ENCODE results near the gene SKI.

SKI gene

DNA sequence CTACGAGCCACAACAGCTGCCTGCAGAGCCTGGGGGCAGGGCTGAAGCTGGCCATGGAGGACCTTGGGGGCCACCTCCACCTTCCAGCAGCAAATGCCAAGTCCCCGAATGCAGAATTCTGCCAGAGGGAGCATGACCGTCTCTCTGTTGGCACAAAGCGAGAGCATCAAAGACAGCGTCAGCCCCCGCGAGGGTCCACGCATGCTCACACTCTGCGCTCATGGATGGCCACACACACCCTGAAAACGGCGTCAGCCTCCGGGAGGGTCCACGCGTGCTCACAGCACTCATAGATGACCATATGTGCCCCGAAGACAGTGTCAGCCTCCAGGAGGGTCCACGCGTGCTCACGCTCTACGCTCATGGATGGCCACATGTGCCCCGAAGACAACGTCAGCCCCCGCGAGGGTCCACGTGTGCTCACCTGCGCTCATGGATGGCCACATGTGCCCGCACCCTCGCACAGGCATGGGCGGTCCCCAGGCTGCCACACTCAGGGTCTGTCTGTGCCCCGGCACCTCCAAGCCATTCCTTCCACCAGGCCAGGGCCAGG, 116.7 kb downstream of the SKI start:
- no peak overlapping the region for H3K4me3 ChIP-seq (ENCODE audit: low read length)
- H3F3A ChIP-seq (ENCODE audit: insufficient read depth, low read length), result no peaks in the 10 kb centered on the region
- H3K36me3 ChIP-seq (replicated peaks; ENCODE audit: insufficient read depth, low read length), result no peaks in the 10 kb centered on the region
- TF ChIP-seq EZH2 (optimal IDR thresholded peaks at IDR 0.05; ENCODE audit: low read depth, low read length) (no peak), EZH2phosphoT487 (IDR thresholded peaks at IDR 0.05; ENCODE audit: low read length) (no peak)
- TF ChIP-seq, protein P1, sequence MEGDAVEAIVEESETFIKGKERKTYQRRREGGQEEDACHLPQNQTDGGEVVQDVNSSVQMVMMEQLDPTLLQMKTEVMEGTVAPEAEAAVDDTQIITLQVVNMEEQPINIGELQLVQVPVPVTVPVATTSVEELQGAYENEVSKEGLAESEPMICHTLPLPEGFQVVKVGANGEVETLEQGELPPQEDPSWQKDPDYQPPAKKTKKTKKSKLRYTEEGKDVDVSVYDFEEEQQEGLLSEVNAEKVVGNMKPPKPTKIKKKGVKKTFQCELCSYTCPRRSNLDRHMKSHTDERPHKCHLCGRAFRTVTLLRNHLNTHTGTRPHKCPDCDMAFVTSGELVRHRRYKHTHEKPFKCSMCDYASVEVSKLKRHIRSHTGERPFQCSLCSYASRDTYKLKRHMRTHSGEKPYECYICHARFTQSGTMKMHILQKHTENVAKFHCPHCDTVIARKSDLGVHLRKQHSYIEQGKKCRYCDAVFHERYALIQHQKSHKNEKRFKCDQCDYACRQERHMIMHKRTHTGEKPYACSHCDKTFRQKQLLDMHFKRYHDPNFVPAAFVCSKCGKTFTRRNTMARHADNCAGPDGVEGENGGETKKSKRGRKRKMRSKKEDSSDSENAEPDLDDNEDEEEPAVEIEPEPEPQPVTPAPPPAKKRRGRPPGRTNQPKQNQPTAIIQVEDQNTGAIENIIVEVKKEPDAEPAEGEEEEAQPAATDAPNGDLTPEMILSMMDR (IDR thresholded peaks at IDR 0.05; ENCODE audit: low read length), result no peak
- no peak overlapping the region for H3K9ac ChIP-seq (ENCODE audit: low read length)
- H4K20me1 ChIP-seq (ENCODE audit: insufficient read depth, low read length), result no peaks in the 10 kb centered on the region
- DNase-seq, result no peak
- no peaks in the 10 kb centered on the region for H3K79me2 ChIP-seq (ENCODE audit: low read length)
- no peak overlapping the region for H2AFZ ChIP-seq (ENCODE audit: low read length)
- no peaks in the 10 kb centered on the region for H3K4me1 ChIP-seq (ENCODE audit: low read length)
- peaks cover 94% of the 10 kb centered on the region for H3K27me3 ChIP-seq (replicated peaks; ENCODE audit: insufficient read depth, low read length)
- no peaks in the 10 kb centered on the region for H3K9me3 ChIP-seq (replicated peaks; ENCODE audit: insufficient read depth, low read length)
- no peaks in the 10 kb centered on the region for H3K9me2 ChIP-seq (replicated peaks; ENCODE audit: insufficient read depth, low read length)
- no peak overlapping the region for H3K27ac ChIP-seq (ENCODE audit: low read length)
- no peak overlapping the region for H3K4me2 ChIP-seq (ENCODE audit: low read depth, low read length)

DNA sequence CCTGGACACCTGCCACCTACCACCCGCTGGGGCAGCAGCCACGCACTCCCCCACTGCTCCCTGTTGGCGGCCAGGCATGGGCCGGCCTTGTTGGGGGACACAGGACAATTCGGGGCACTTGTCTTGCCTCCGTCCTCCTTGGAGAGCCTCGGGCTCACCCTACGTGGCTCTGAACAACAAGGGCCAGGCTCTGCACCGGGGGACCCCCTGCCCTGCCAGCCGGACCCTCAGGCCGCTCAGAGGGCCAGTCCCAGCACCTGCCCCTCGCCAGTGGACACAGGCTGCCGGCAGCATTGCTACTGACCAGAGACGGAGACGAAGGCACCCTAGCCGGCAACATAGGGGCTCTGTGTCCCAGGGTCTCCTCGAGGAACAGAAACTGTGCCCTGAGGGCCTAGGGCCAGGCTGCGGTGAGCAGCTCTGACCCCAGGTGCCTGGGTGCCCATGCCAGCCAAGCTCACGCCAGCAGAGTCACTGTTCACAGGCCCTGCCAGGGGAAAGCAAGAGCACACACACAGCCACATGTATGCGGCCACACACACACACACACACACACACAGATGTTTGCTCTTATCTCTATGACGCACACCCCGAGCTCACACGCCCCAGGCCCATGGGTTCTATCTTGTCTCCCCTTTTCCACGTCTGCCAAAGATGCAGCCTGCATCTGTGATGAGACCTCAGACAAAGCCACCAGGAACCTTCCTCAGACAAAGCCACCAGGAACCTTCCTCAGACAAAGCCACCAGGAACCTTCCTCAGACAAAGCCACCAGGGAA, 117.4 kb downstream of the SKI start:
- no peaks in the 10 kb centered on the region for H3K79me2 ChIP-seq (ENCODE audit: low read length)
- TF ChIP-seq EZH2phosphoT487 (IDR thresholded peaks at IDR 0.05; ENCODE audit: low read length) (no peak), EZH2 (optimal IDR thresholded peaks at IDR 0.05; ENCODE audit: low read depth, low read length) (no peak)
- TF ChIP-seq, protein P1 (IDR thresholded peaks at IDR 0.05; ENCODE audit: low read length), result no peak
- H3K9me3 ChIP-seq (replicated peaks; ENCODE audit: insufficient read depth, low read length), result no peaks in the 10 kb centered on the region
- no peak overlapping the region for H3K4me3 ChIP-seq (ENCODE audit: low read length)
- H3K9me2 ChIP-seq (replicated peaks; ENCODE audit: insufficient read depth, low read length), result no peaks in the 10 kb centered on the region
- no peaks in the 10 kb centered on the region for H3F3A ChIP-seq (ENCODE audit: insufficient read depth, low read length)
- H3K4me2 ChIP-seq (ENCODE audit: low read depth, low read length), result no peak overlapping the region
- H3K9ac ChIP-seq (ENCODE audit: low read length), result no peak overlapping the region
- H3K27me3 ChIP-seq (replicated peaks; ENCODE audit: insufficient read depth, low read length), result peaks cover 94% of the 10 kb centered on the region
- H3K4me1 ChIP-seq (ENCODE audit: low read length), result no peaks in the 10 kb centered on the region
- no peaks in the 10 kb centered on the region for H4K20me1 ChIP-seq (ENCODE audit: insufficient read depth, low read length)
- DNase-seq, result no peak
- H3K27ac ChIP-seq (ENCODE audit: low read length), result no peak overlapping the region
- no peaks in the 10 kb centered on the region for H3K36me3 ChIP-seq (replicated peaks; ENCODE audit: insufficient read depth, low read length)
- H2AFZ ChIP-seq (ENCODE audit: low read length), result no peak overlapping the region

DNA sequence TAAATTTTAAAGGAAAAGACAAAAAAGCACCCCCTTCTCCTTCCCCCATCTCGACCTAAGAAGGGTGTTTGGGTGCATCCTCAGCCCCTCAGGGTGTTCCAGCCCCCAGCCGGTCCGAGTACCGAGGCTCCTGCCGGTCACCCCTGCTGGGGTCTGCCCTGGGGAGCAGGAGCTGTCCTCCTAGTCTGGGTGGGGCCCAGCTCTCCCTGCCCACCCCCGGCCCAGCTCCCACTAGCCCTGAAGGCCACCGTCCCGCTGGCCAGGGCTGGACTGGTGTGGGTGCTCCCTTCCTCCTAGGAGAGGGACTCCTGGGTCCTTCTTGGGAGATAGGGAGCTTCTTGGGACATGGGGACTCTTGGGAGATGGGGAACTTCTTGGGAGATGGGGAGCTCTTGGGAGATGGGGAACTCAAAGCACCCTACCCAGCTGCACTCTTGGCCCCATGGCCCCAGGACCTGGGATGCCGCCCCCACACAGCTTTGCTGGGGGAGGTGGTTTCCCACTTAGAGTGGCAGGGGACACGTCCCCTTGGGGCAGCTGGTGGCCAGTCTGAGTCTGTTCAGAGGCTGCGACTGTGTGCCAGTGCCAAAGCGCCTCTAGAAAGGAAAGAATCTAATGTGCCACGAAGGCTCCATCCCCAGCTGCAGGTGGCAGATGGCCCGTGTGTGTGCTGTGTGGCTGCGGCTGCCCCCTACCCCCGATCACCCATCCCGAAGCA, 118.7 kb downstream of the SKI start:
- H3K36me3 ChIP-seq (replicated peaks; ENCODE audit: insufficient read depth, low read length), result no peaks in the 10 kb centered on the region
- H3K4me1 ChIP-seq (ENCODE audit: low read length), result no peaks in the 10 kb centered on the region
- TF ChIP-seq, protein P1 (IDR thresholded peaks at IDR 0.05; ENCODE audit: low read length), result no peak
- TF ChIP-seq EZH2phosphoT487 (IDR thresholded peaks at IDR 0.05; ENCODE audit: low read length), result no peak
- TF ChIP-seq EZH2 (optimal IDR thresholded peaks at IDR 0.05; ENCODE audit: low read depth, low read length), result no peak
- H3K9me2 ChIP-seq (replicated peaks; ENCODE audit: insufficient read depth, low read length), result no peaks in the 10 kb centered on the region
- H3K27me3 ChIP-seq (replicated peaks; ENCODE audit: insufficient read depth, low read length), result peaks cover 94% of the 10 kb centered on the region
- H4K20me1 ChIP-seq (ENCODE audit: insufficient read depth, low read length), result no peaks in the 10 kb centered on the region
- H3K9ac ChIP-seq (ENCODE audit: low read length), result no peak overlapping the region
- no peak for DNase-seq
- H3F3A ChIP-seq (ENCODE audit: insufficient read depth, low read length), result no peaks in the 10 kb centered on the region
- H3K4me2 ChIP-seq (ENCODE audit: low read depth, low read length), result no peak overlapping the region
- H3K4me3 ChIP-seq (ENCODE audit: low read length), result no peak overlapping the region
- H2AFZ ChIP-seq (ENCODE audit: low read length), result no peak overlapping the region
- H3K79me2 ChIP-seq (ENCODE audit: low read length), result no peaks in the 10 kb centered on the region
- no peak overlapping the region for H3K27ac ChIP-seq (ENCODE audit: low read length)
- no peaks in the 10 kb centered on the region for H3K9me3 ChIP-seq (replicated peaks; ENCODE audit: insufficient read depth, low read length)

All from MM.1S (cell line).